ENCODE results near the gene OR4K5.
"Not testable (repeated sequence)": the region's sequence is repeated elsewhere in the genome, so short reads cannot be mapped to it uniquely, and the experiment has no call there.

OR4K5 gene

GRCh38 chr14:19930617-19931016, 10.2 kb downstream of the OR4K5 start, which contains the start of gene OR4K1:
TSS of gene OR4K1 (plus strand) at chr14:19930917. CDS start at chr14:19935667, 4,750 bp downstream.
- Mint-ChIP-seq H3K4me1 (no peaks in the 10 kb centered on the region), H3K4me3 (no peak within 1 kb of the TSS), H3K27ac (no peak within 1 kb of the TSS), H3K36me3 (ENCODE audit: low read depth) (no peaks in the 10 kb centered on the region), H3K9me3 (peaks cover 30% of the 10 kb centered on the region), H3K27me3 (ENCODE audit: low read depth) (no peaks in the 10 kb centered on the region)
- TF ChIP-seq CTCF (IDR thresholded peaks at IDR 0.05; ENCODE audit: unreplicated experiment in 3 of 3) = no peak

- peaks cover 20% of the 10 kb centered on the region for H3K9me3 Mint-ChIP-seq
- H3K4me3 Mint-ChIP-seq = no peak overlapping the region
- TF ChIP-seq CTCF (IDR thresholded peaks at IDR 0.05; ENCODE audit: unreplicated experiment in 3 of 3) = no peak
- no peaks in the 10 kb centered on the region for H3K27me3 Mint-ChIP-seq (ENCODE audit: low read depth)
- no peaks in the 10 kb centered on the region for H3K36me3 Mint-ChIP-seq (ENCODE audit: low read depth)
- H3K27ac Mint-ChIP-seq = no peak overlapping the region
- H3K4me1 Mint-ChIP-seq = no peaks in the 10 kb centered on the region
These were observed 21.3 kb downstream of the OR4K5 start for GRCh38 chr14:19941668-19942067.

DNA sequence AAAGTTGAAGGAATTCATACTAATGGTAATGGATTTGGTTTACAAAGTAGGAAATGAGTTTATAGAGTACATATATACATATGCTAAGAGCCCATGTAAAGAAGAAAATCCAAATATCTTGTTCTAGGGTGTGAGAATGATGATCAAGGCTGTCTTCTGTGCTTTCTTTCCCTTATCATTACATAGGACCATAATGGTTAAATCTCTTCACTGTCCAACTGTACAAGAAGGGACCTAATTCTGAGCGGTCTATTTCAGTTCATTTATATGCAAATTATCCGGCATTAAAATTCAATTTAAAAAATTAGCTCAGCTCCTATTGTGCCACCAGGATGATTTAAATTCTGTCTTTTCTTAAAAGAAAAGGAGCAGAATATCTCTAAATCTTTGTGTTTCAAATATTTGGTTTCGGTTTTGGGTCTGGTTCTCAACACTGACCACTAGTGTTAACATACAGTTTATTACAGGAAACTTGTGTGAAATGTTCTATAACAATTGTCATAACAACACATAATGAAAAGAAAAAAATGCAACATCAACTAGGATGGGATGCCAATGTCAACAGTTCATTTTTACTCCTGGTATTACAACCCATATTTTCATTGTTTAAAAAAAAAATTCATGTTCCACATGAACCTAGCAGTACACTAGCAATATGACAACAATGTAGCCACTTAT, 27.1 kb downstream of the OR4K5 start:
- H3K27ac Mint-ChIP-seq = no peak overlapping the region
- no peaks in the 10 kb centered on the region for H3K36me3 Mint-ChIP-seq (ENCODE audit: low read depth)
- H3K4me3 Mint-ChIP-seq = no peak overlapping the region
- no peak for TF ChIP-seq CTCF (IDR thresholded peaks at IDR 0.05; ENCODE audit: unreplicated experiment in 3 of 3)
- H3K27me3 Mint-ChIP-seq (ENCODE audit: low read depth) = no peaks in the 10 kb centered on the region
- no peaks in the 10 kb centered on the region for H3K4me1 Mint-ChIP-seq
- peaks cover 20% of the 10 kb centered on the region for H3K9me3 Mint-ChIP-seq

DNA sequence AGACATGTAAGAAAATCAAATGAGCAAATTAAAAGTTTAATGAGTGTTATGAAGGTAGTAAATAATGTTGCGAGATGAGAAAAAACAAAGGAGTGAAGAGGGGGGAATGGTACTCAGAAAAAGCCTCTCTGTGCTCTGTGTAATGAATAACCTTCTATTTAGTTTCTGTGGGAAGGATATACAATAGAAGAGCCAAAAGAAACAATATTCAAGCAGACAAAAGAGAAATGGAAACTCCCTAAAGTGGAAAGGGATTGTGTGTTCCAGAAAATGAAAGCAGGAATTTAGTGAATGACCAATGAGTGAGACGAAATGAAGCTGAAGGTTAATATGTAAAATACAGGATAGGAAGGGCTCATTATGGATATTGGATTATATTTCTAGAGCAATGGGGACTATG, 28.8 kb downstream of the OR4K5 start:
- Mint-ChIP-seq H3K27ac (no peak overlapping the region), H3K36me3 (ENCODE audit: low read depth) (no peaks in the 10 kb centered on the region), H3K27me3 (ENCODE audit: low read depth) (no peaks in the 10 kb centered on the region), H3K4me3 (no peak overlapping the region), H3K9me3 (peaks cover 24% of the 10 kb centered on the region), H3K4me1 (no peaks in the 10 kb centered on the region)
- TF ChIP-seq CTCF (IDR thresholded peaks at IDR 0.05; ENCODE audit: unreplicated experiment in 3 of 3) = no peak

DNA sequence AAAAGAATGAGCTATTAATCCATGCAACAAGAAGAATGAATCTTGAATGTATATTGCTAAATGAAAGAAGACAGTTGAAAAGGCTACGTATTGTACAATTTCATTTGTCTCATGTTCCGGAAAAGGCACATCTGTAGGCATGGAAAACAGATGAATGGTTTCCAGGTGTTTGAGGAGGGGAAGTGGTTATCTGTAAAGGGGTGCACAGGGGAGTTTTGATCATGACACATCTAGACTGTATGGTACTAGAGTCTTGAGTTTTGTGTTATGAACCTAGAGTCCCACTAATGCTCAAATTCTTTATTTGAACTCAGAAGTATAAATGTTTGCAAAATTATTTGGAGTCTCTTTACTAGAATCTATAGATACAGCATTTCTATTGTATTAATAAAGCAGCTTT, 49.3 kb downstream of the OR4K5 start:
- not testable (repeated sequence) for H3K27me3 Mint-ChIP-seq (ENCODE audit: low read depth); H3K36me3 Mint-ChIP-seq (ENCODE audit: low read depth); H3K4me3 Mint-ChIP-seq

More for the DNA sequence above, 49.3 kb downstream of the OR4K5 start:
- peaks cover 31% of the 10 kb centered on the region for H3K9me3 Mint-ChIP-seq
- not testable (repeated sequence) for H3K4me1 Mint-ChIP-seq, H3K27ac Mint-ChIP-seq

All from nephron (organoid).